ENCODE measurements around the gene SPON1.
"Not testable (repeated sequence)": the region's sequence is repeated elsewhere in the genome, so short reads cannot be mapped to it uniquely, and the experiment has no call there.

The SPON1 gene

GRCh38 chr11:13962562-13963168 is at the start of gene SPON1:
TSS of gene SPON1 (plus strand) at chr11:13962723. CDS start at chr11:13962905, 182 bp downstream.
- DNase-seq, result no peak

- DNase-seq, result no peak
Measured at GRCh38 chr11:13917264-13917663, 45.3 kb upstream of the SPON1 start.

GRCh38 chr11:13917904-13918303 is 44.6 kb upstream of the SPON1 start:
- no peak for DNase-seq

DNA sequence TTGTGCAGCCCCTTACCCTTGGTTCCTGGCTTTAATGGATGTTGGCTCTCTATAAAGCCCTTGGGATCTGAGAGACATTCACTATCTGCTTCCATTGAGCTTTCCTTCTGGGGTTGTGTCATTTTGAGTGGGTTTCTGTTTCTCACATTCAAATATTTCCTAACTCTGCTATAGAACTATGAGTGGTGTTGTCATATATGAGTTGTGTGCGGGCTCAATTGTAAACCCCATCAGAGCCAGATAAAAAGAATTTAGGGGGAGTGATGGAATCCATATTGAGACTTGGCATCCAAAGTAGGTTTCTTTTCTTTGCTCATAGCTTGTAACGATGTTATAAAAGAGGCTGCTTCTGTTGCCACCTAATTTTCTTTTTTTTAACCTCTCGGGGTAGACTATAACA is 41.8 kb upstream of the SPON1 start:
- DNase-seq, result no peak

DNA sequence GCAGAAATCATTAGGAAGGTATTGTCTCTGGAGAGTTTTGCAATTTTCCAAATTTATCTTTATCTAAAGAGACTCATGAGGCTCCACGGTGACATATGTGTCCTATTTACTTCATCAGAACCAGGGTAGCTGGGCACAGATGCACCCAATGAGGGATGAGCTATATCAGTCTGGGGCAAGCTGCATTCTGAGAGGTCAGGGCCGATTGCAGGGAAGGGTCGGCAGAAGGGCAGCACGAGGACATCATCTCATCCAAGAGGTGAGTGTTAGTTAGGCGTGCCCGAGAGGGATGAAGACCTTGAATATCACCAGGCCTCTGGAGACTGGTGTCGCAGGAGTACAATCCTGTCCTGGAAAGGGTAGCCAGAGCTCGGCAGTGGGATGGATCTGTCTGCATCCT is 41.0 kb upstream of the SPON1 start:
- no peak for DNase-seq

DNA sequence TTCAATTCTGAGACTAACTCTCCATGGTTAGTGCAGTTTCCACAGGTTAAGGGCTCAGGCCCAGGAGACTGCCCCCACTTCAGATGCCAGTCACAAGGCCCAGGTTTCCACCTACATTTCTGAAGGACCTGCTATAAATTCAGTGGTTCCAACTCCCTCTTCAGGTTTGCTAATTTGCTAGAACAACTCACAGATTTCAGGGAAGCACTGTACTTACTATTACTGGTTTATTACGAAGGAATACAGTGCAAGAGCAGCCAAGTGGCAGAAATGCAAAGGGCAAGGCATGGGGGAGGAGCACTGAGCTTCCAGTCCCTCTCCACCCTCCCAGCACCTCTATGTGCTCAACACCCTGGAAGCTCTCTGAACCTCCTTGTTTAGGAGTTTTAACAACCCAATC is 39.3 kb upstream of the SPON1 start:
- DNase-seq, result no peak

- no peak for DNase-seq
Measured at GRCh38 chr11:13923716-13924650, 38.5 kb upstream of the SPON1 start.

- no peak for DNase-seq
Measured at GRCh38 chr11:13924801-13925327, 37.7 kb upstream of the SPON1 start.

GRCh38 chr11:13926366-13926765 is 36.2 kb upstream of the SPON1 start:
- not testable (repeated sequence) for DNase-seq

- DNase-seq, result no peak
Measured at GRCh38 chr11:13926981-13927380, 35.5 kb upstream of the SPON1 start.

DNA sequence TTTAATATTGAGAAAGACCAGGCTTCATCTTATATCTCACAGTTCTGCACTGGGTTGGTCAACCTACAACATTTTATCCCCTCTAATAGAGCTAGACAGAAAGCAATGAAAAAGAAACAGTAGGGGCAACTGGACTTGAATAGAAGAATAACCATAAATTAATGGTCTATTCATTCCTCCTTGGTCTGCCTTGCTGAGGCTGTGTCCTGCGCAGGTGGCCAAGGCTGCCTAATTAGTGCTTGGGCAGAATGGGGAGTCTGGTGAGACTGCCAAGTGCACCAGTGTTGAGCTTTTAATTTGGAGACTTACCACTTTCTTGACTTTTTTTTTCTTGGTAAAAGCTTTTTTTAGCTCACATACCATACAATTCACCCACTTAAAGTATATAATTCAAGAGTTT is 35.0 kb upstream of the SPON1 start:
- DNase-seq, result no peak

DNA sequence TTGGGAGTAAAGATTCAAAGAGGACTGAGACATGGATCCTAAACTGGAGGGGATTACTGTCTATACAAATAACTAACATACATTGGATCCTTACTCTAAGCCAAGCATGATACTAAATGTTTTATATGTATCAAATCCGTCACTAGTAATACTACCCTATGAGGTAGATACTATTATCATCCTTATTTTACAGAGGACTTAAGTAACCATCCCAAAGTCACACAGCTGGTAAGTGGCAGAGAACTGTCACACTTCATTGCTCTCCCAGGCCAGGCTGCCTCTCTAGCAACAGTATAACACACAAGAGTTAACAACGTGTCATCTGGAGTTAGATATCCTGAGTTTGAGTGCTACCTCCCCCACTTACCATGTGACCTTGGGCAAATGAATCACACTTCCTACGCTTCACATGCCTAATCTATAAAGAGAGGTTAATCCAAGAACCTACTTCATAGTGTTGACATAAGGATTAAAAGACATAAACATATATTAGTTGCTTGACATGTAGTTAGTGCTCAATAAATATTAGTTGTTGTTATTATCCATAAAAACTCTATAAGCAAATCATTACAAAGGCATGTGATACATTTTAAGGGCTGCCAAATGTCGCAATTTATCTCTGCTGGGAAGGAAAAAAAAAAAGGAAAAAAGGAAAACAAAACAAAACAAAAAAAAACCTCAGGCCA is 33.8 kb upstream of the SPON1 start:
- peak; percentile 0 for DNase-seq

GRCh38 chr11:13929395-13929891 is 33.1 kb upstream of the SPON1 start:
- DNase-seq, result no peak

DNA sequence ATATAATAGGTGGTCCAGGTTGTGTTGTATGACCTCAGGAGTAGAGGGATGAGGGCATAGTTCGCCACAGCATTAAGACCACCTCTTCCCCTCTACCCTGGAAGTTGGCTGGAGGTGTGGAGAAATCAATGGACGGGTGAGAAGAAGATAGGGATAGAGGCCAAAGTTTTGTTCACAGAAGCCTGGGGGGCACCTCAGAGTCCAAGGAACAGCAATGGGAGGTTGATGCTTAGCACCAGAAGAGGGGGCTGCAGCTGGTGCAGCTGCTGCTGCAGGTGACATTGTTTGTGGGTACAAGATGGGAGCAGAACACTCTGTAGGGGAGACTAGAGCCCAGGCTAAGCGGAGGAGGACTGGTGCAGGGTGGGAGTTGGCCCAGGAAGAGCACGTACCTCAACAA is 31.2 kb upstream of the SPON1 start:
- no peak for DNase-seq

GRCh38 chr11:13937154-13937553 is 25.4 kb upstream of the SPON1 start:
- DNase-seq, result not testable (repeated sequence)

DNA sequence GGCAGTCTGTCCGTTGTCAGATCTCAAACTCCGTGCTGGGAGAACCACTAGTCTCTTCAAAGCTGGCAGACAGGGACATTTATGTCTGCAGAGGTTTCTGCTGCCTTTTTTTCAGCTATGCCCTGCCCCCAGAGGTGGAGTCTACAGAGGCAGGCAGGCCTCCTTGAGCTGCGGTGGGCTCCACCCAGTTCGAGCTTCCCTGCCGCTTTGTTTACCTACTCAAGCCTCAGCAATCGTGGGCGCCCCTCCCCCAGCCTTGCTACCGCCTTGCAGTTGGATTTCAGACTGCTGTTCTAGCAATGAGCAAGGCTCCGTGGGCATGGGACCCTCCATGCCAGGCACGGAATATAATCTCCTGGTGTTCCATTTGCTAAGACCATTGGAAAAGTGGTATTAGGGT is 23.7 kb upstream of the SPON1 start:
- DNase-seq, result not testable (repeated sequence)

DNA sequence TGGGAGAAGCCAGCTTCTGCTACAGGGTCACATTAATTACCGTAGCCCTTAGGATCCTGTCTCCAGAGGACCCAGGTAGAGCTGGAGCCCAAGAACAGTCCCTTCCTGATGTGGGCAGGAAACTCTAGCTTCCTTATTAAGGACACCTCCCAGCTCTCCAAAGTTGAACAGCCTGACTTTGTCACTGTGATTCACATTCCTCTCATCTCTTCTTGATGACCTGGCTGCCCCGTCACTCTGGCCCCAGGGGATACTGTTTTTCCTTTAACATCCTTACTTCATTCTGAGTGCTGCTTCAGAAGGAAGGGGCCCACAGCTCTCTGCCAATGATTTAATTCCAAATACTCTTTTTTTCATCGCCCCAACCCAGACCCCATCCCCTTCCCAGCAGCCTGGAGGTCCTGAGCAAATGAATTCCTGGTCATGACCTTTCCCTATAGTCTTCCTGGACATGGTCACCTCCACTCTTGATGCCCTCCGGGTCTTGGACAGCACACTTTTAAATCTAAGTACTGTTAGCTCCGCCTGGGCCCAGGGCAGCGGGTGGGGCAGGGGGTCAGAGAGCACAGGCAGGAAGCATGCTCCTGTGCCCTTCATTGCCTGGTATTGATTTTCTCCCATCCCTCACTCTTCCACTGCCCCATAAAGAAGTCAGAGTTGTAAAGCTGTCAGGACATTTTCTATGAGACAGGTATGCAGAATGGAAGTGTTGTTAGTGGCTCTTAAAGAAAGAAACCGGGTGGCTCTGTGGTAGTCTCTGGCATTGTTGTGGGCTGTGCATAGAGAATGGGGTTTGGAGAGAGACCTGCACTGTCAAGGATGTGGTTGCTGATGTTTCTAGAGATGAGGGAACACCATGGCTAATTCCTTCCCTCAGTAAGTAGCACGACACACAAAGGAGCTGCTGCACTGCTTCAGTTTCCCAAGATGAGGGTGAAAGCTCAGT is 22.3 kb upstream of the SPON1 start:
- no peak for DNase-seq

GRCh38 chr11:13940907-13941256 is 21.6 kb upstream of the SPON1 start:
- no peak for DNase-seq

DNA sequence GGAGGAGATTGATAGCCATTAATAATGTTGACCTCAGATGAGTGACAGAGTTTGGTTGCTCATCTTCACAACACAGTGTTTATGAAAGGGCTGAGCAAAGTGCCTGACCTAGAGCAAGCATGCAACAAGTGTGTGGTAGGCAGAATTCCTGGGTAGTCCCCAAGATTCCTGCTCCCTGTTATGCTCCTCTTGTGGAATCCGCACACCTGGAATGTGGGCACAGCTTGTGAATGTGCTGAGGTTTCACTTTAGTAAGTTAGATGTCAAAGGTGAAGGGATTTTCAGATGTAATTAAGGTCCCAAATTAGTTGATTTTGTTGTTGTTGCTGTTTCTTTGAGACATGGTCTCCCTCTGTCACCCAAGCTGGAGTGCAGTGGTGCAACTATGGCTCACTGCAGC is 20.7 kb upstream of the SPON1 start:
- no peak for DNase-seq

GRCh38 chr11:13942378-13942777 is 20.1 kb upstream of the SPON1 start:
- DNase-seq, result no peak

- DNase-seq, result no peak
Measured at GRCh38 chr11:13942971-13943381, 19.5 kb upstream of the SPON1 start.

- no peak for DNase-seq
Measured at GRCh38 chr11:13944016-13944415, 18.5 kb upstream of the SPON1 start.

All from SHP77 treated with DMSO at 0.1 percent for 48 hours (cell line).